ENCODE results near the gene CCDC81.
"Not testable (repeated sequence)": the region's sequence is repeated elsewhere in the genome, so short reads cannot be mapped to it uniquely, and the experiment has no call there.

The CCDC81 gene

GRCh38 chr11:86386746-86387145 lies 12.1 kb downstream of the CCDC81 start:
- DNase-seq (ENCODE audit: low read depth in 1 of 2, low spot score in 1 of 2): no peak

- DNase-seq (ENCODE audit: low read depth in 1 of 2, low spot score in 1 of 2): no peak
These were observed 13.5 kb downstream of the CCDC81 start for GRCh38 chr11:86388198-86388597.

- DNase-seq (ENCODE audit: low read depth in 1 of 2, low spot score in 1 of 2): no peak
These were observed 15.8 kb downstream of the CCDC81 start for GRCh38 chr11:86390487-86390886.

- DNase-seq (ENCODE audit: low read depth in 1 of 2, low spot score in 1 of 2): no peak
These were observed 20.4 kb downstream of the CCDC81 start for GRCh38 chr11:86395061-86395551.

- DNase-seq (ENCODE audit: low read depth in 1 of 2, low spot score in 1 of 2): no peak
These were observed 21.7 kb downstream of the CCDC81 start for GRCh38 chr11:86396396-86396795.

- DNase-seq (ENCODE audit: low read depth in 1 of 2, low spot score in 1 of 2): no peak
These were observed 22.7 kb downstream of the CCDC81 start for GRCh38 chr11:86397351-86397750.

GRCh38 chr11:86398106-86398505 lies 23.4 kb downstream of the CCDC81 start:
- DNase-seq (ENCODE audit: low read depth in 1 of 2, low spot score in 1 of 2): no peak

GRCh38 chr11:86403458-86403857 lies 28.8 kb downstream of the CCDC81 start:
- no peak for DNase-seq (ENCODE audit: low read depth in 1 of 2, low spot score in 1 of 2)

- DNase-seq (ENCODE audit: low read depth in 1 of 2, low spot score in 1 of 2): no peak
These were observed 34.2 kb downstream of the CCDC81 start for GRCh38 chr11:86408845-86409244.

GRCh38 chr11:86414032-86414431 lies 39.3 kb downstream of the CCDC81 start:
- no peak for DNase-seq (ENCODE audit: low read depth in 1 of 2, low spot score in 1 of 2)

GRCh38 chr11:86415026-86415425 lies 40.3 kb downstream of the CCDC81 start:
- DNase-seq (ENCODE audit: low read depth in 1 of 2, low spot score in 1 of 2): no peak

- DNase-seq (ENCODE audit: low read depth in 1 of 2, low spot score in 1 of 2): no peak
These were observed 41.8 kb downstream of the CCDC81 start for GRCh38 chr11:86416494-86416893.

- not testable (repeated sequence) for DNase-seq (ENCODE audit: low read depth in 1 of 2, low spot score in 1 of 2)
These were observed 42.3 kb downstream of the CCDC81 start for GRCh38 chr11:86416951-86417350.

GRCh38 chr11:86418106-86418505 lies 43.4 kb downstream of the CCDC81 start:
- DNase-seq (ENCODE audit: low read depth in 1 of 2, low spot score in 1 of 2): no peak

GRCh38 chr11:86418513-86418912 lies 43.8 kb downstream of the CCDC81 start:
- DNase-seq (ENCODE audit: low read depth in 1 of 2, low spot score in 1 of 2): no peak

GRCh38 chr11:86418917-86419316 lies 44.2 kb downstream of the CCDC81 start:
- no peak for DNase-seq (ENCODE audit: low read depth in 1 of 2, low spot score in 1 of 2)

- no peak for DNase-seq (ENCODE audit: low read depth in 1 of 2, low spot score in 1 of 2)
These were observed 47.3 kb downstream of the CCDC81 start for GRCh38 chr11:86421946-86422345.

- DNase-seq (ENCODE audit: low read depth in 1 of 2, low spot score in 1 of 2): no peak
These were observed 47.7 kb downstream of the CCDC81 start for GRCh38 chr11:86422371-86422770.

GRCh38 chr11:86423488-86423887 lies 48.8 kb downstream of the CCDC81 start:
- not testable (repeated sequence) for DNase-seq (ENCODE audit: low read depth in 1 of 2, low spot score in 1 of 2)

GRCh38 chr11:86427441-86427840 lies 52.8 kb downstream of the CCDC81 start:
- no peak for DNase-seq (ENCODE audit: low read depth in 1 of 2, low spot score in 1 of 2)

GRCh38 chr11:86431258-86431657 lies 56.6 kb downstream of the CCDC81 start:
- DNase-seq (ENCODE audit: low read depth in 1 of 2, low spot score in 1 of 2): no peak

- DNase-seq (ENCODE audit: low read depth in 1 of 2, low spot score in 1 of 2): not testable (repeated sequence)
These were observed 58.8 kb downstream of the CCDC81 start for GRCh38 chr11:86433361-86434095.

- no peak for DNase-seq (ENCODE audit: low read depth in 1 of 2, low spot score in 1 of 2)
These were observed 61.0 kb downstream of the CCDC81 start for GRCh38 chr11:86435711-86436110.
